DND-41 (cell line): ENCODE measurements around the gene CRTAC1.

Experiments used
- ATAC-seq: fragments of 200-7000 bp; cut with Tn5 transposase; 3 replicates; pipeline ENCODE4 v1.9.1; 2021; ENCODE audit warnings: low read depth; ENCODE audit not compliant: insufficient read depth
- DNase-seq: peaks from one replicate; pipeline ENCODE4 v3.0.0-alpha.2; 2020
- H2AFZ ChIP-seq: 2 replicates; pipeline ENCODE4 v1.6.0; 2012; ENCODE audit warnings: low read depth, low read length
- H3K27ac ChIP-seq: 2 replicates; pipeline ENCODE4 v1.5.1; 2012; ENCODE audit warnings: low read length, inconsistent platforms
- H3K27me3 ChIP-seq: fragments of 200-600 bp; sonication (generic); 2 replicates; pipeline ENCODE4 v1.6.0; 2012; ENCODE audit warnings: low read length, mild to moderate bottlenecking, inconsistent platforms; ENCODE audit not compliant: insufficient read depth, poor library complexity
- H3K36me3 ChIP-seq: 2 replicates; pipeline ENCODE4 v1.5.1; 2012; ENCODE audit warnings: low read length, inconsistent platforms; ENCODE audit not compliant: insufficient read depth
- H3K4me1 ChIP-seq: 2 replicates; pipeline ENCODE4 v1.5.1; 2012; ENCODE audit warnings: mild to moderate bottlenecking, low read length; ENCODE audit not compliant: insufficient read depth
- H3K4me2 ChIP-seq: 2 replicates; pipeline ENCODE4 v1.6.0; 2012; ENCODE audit warnings: mild to moderate bottlenecking, moderate library complexity, low read length, inconsistent platforms; ENCODE audit not compliant: insufficient read depth
- H3K4me3 ChIP-seq, 2 experiments: fragments of 200-600 bp in 1 of 2; shearing (Covaris generic) in 1 of 2; 2 replicates each; pipeline ENCODE4 v1.5.1; 2012 to 2016; ENCODE audit warnings: inconsistent platforms in 2 of 2, low read length in 2 of 2, mild to moderate bottlenecking in 2 of 2, low read depth in 1 of 2, moderate library complexity in 1 of 2
- H3K79me2 ChIP-seq: 2 replicates; pipeline ENCODE4 v1.6.0; 2012; ENCODE audit warnings: low read length, inconsistent platforms; ENCODE audit not compliant: insufficient read depth
- H3K9ac ChIP-seq: 2 replicates; pipeline ENCODE4 v1.6.0; 2012; ENCODE audit warnings: low read depth, mild to moderate bottlenecking, inconsistent platforms, low read length, moderate library complexity
- H3K9me3 ChIP-seq: 2 replicates; pipeline ENCODE4 v1.5.1; 2012; ENCODE audit warnings: low read length, moderate library complexity, mild to moderate bottlenecking, inconsistent platforms; ENCODE audit not compliant: insufficient read depth, severe bottlenecking
- H4K20me1 ChIP-seq: 2 replicates; pipeline ENCODE4 v1.6.0; 2012; ENCODE audit warnings: low read length; ENCODE audit not compliant: insufficient read depth
- EZH2 ChIP-seq: IDR thresholded peaks from 3 replicates; pipeline ENCODE4 v1.6.1; 2012; ENCODE audit warnings: borderline replicate concordance, low read depth, mild to moderate bottlenecking, moderate library complexity, low read length, inconsistent platforms; ENCODE audit not compliant: severe bottlenecking
- TF ChIP-seq, protein P1 (sequence below): IDR thresholded peaks from 2 replicates; pipeline ENCODE4 v1.5.1; 2012; ENCODE audit warnings: borderline replicate concordance, low read length, moderate library complexity, mild to moderate bottlenecking; ENCODE audit not compliant: poor library complexity, severe bottlenecking; ENCODE audit errors: extremely low read depth

CRTAC1 gene

DNA sequence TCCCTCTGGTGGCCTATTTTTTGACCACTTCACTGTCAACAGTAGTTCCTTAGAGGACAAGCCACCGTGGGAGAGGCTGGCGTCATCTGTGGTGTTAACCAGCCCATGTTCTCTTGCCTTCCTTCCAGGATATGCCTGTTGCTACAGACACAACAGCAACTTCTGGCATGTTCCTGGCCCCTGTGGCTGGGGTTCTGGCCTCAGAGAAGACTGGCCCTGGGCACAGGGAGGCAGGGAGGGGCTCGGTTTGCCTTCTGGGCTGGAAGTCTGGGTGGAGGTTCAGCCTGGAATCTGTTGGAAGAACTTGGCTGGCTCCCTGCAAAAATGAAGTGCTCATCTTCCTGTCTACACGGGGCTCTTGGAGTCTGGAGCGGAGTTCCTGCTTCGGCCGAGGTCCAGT lies 155.0 kb downstream of the CRTAC1 start:
- Histone ChIP-seq H3K4me3 (no peak overlapping the region), H3K4me2 (no peak overlapping the region), H3K27me3 (peaks cover 13% of the 10 kb centered on the region), H3K79me2 (no peaks in the 10 kb centered on the region), H3K36me3 (no peaks in the 10 kb centered on the region), H3K27ac (no peak overlapping the region), H2AFZ (no peak overlapping the region), H4K20me1 (0 out of 2 replicates have a peak, but pooled peaks cover 2% of the 10 kb centered on the region), H3K9ac (no peak overlapping the region), H3K9me3 (no peaks in the 10 kb centered on the region), H3K4me1 (no peaks in the 10 kb centered on the region)
- ATAC-seq (no peak), DNase-seq (no peak)
- TF ChIP-seq, protein P1, sequence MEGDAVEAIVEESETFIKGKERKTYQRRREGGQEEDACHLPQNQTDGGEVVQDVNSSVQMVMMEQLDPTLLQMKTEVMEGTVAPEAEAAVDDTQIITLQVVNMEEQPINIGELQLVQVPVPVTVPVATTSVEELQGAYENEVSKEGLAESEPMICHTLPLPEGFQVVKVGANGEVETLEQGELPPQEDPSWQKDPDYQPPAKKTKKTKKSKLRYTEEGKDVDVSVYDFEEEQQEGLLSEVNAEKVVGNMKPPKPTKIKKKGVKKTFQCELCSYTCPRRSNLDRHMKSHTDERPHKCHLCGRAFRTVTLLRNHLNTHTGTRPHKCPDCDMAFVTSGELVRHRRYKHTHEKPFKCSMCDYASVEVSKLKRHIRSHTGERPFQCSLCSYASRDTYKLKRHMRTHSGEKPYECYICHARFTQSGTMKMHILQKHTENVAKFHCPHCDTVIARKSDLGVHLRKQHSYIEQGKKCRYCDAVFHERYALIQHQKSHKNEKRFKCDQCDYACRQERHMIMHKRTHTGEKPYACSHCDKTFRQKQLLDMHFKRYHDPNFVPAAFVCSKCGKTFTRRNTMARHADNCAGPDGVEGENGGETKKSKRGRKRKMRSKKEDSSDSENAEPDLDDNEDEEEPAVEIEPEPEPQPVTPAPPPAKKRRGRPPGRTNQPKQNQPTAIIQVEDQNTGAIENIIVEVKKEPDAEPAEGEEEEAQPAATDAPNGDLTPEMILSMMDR: no peak
- TF ChIP-seq EZH2: no peak

DNA sequence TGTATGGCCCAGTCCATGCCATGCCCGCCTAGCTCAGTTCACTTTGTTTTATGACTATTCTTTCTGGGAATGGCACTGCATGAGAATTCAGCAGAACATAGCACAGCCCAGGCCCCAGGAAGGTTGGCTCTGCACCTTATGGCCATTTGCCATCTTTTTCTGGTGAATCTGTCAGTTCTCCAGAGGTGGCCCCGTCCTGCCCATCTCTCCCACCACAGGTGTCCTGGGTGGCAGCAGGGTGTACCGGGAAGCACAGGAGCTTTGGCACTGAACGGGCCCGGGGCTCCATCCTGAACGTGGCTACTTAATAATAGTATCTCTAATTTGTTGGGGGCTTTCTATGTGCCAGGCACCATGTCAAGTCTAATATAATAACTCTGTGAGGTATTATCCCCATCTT lies 156.1 kb downstream of the CRTAC1 start:
- no peak overlapping the region for H3K27ac ChIP-seq
- no peak overlapping the region for H3K4me2 ChIP-seq
- H4K20me1 ChIP-seq: 0 out of 2 replicates have a peak, but pooled peaks cover 2% of the 10 kb centered on the region
- H3K27me3 ChIP-seq: peaks cover 13% of the 10 kb centered on the region
- H3K4me3 ChIP-seq: no peak overlapping the region
- ATAC-seq (no peak), DNase-seq (no peak)
- TF ChIP-seq, protein P1: no peak
- TF ChIP-seq EZH2: no peak
- H3K79me2 ChIP-seq: no peaks in the 10 kb centered on the region
- H3K36me3 ChIP-seq: no peaks in the 10 kb centered on the region
- no peak overlapping the region for H3K9ac ChIP-seq
- no peak overlapping the region for H2AFZ ChIP-seq
- H3K9me3 ChIP-seq: no peaks in the 10 kb centered on the region
- peaks cover 5% of the 10 kb centered on the region for H3K4me1 ChIP-seq

DNA sequence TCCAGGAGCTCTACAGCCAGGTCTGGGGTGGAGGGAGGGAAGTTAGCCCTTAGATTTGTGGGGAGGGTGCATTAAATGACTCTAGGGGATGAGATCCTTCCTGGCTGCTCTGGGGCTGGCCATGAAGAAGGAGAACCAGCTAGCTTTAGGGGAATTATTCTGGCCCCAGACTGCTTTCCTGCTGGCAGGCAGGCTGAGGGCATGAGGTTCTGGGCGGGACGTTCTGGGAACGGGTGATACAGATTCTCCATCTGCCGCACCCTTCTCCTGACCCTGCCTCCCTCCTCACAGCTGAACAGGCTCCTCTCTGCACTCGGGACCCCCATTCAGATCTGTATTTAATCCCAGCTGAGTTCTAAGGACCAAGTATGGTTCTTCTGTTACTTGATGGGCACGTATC lies 156.9 kb downstream of the CRTAC1 start:
- DNase-seq (no peak), ATAC-seq (no peak)
- H3K36me3 ChIP-seq: no peaks in the 10 kb centered on the region
- H3K4me1 ChIP-seq: peaks cover 11% of the 10 kb centered on the region
- peaks cover 13% of the 10 kb centered on the region for H3K27me3 ChIP-seq
- no peak overlapping the region for H3K9ac ChIP-seq
- no peaks in the 10 kb centered on the region for H3K79me2 ChIP-seq
- H4K20me1 ChIP-seq: 0 out of 2 replicates have a peak, but pooled peaks cover 2% of the 10 kb centered on the region
- H3K27ac ChIP-seq: no peak overlapping the region
- H3K4me2 ChIP-seq: no peak overlapping the region
- H3K9me3 ChIP-seq: no peaks in the 10 kb centered on the region
- no peak overlapping the region for H3K4me3 ChIP-seq
- TF ChIP-seq, protein P1: no peak
- TF ChIP-seq EZH2: no peak
- no peak overlapping the region for H2AFZ ChIP-seq

DNA sequence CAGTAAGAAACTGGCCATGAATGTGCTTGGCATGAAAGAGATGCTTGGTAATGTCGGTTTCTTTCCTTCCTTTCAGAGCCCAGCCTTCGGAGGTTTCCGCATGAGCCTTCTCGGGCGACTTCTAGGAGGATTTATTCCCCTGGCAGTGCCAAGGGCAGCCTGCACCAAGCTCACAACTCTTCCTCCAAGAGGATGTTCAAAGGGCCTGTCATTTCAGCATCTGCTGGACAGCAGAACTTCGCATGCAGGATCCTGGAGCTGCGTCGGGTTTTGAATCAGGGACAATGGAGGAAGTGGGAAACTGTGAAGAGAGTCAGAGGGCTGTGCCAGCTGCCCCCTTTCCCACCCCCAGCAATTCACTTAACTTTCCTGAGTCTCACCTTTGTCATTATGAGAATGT lies 159.4 kb downstream of the CRTAC1 start:
- no peak overlapping the region for H2AFZ ChIP-seq
- DNase-seq (no peak), ATAC-seq (no peak)
- no peak overlapping the region for H3K4me2 ChIP-seq
- peaks cover 13% of the 10 kb centered on the region for H3K27me3 ChIP-seq
- H3K27ac ChIP-seq: no peak overlapping the region
- peaks cover 11% of the 10 kb centered on the region for H3K4me1 ChIP-seq
- 0 out of 2 replicates have a peak, but pooled peaks cover 2% of the 10 kb centered on the region for H4K20me1 ChIP-seq
- no peaks in the 10 kb centered on the region for H3K79me2 ChIP-seq
- H3K9ac ChIP-seq: no peak overlapping the region
- H3K4me3 ChIP-seq: no peak overlapping the region
- no peaks in the 10 kb centered on the region for H3K9me3 ChIP-seq
- no peaks in the 10 kb centered on the region for H3K36me3 ChIP-seq
- TF ChIP-seq EZH2: no peak
- TF ChIP-seq, protein P1: no peak
